Osteoblast (primary cell): ENCODE results near the gene TCF19. TPM values are rescaled to one million over a fixed set of nuclear protein-coding genes. Genes with fewer than 3 reads are reported as not detected.

Source experiments
- DNase-seq: peaks from one replicate; pipeline ENCODE4 v3.0.0; 2011; ENCODE audit warnings: low spot score, mixed read lengths; ENCODE audit not compliant: insufficient read length; ENCODE audit errors: missing footprints
- H2AFZ ChIP-seq: 2 replicates; pipeline ENCODE4 v1.6.0; 2011; ENCODE audit warnings: mild to moderate bottlenecking, low read length
- H3K27ac ChIP-seq: 2 replicates; pipeline ENCODE4 v1.5.1; 2011; ENCODE audit warnings: mild to moderate bottlenecking, low read depth, low read length, moderate library complexity
- H3K27me3 ChIP-seq: 2 replicates; pipeline ENCODE4 v1.6.0; 2012; ENCODE audit warnings: mild to moderate bottlenecking, control low read depth, inconsistent platforms, low read length, moderate library complexity; ENCODE audit not compliant: insufficient read depth
- H3K36me3 ChIP-seq: 2 replicates; pipeline ENCODE4 v1.5.1; 2011; ENCODE audit warnings: mild to moderate bottlenecking, low read length, control low read depth, moderate library complexity; ENCODE audit not compliant: insufficient read depth
- H3K4me1 ChIP-seq: 2 replicates; pipeline ENCODE4 v1.5.1; 2011; ENCODE audit warnings: mild to moderate bottlenecking, low read length, control low read depth, moderate library complexity; ENCODE audit not compliant: insufficient read depth
- H3K4me2 ChIP-seq: 2 replicates; pipeline ENCODE4 v1.6.0; 2011; ENCODE audit warnings: mild to moderate bottlenecking, low read length; ENCODE audit not compliant: insufficient read depth
- H3K4me3 ChIP-seq: fragments of 200-600 bp; sonication (generic); 3 replicates; pipeline ENCODE4 v1.5.1; 2012; ENCODE audit warnings: mild to moderate bottlenecking, low read length, inconsistent platforms; ENCODE audit not compliant: insufficient read depth
- H3K79me2 ChIP-seq: 2 replicates; pipeline ENCODE4 v1.6.0; 2012; ENCODE audit warnings: mild to moderate bottlenecking, low read length, control low read depth, inconsistent platforms; ENCODE audit not compliant: insufficient read depth
- H3K9me3 ChIP-seq: 2 replicates; pipeline ENCODE4 v1.5.1; 2011; ENCODE audit warnings: low read depth, low read length, control low read depth
- H4K20me1 ChIP-seq: 2 replicates; pipeline ENCODE4 v1.6.0; 2012; ENCODE audit warnings: mild to moderate bottlenecking, low read length, control low read depth; ENCODE audit not compliant: insufficient read depth
- total RNA-seq: library from RNA; depleted of rRNA; stranded (reverse); fragments of >200 nt; gene quantifications from 2 replicates; pipeline ENCODE4 v1.2.3, GENCODE V29; 2012
- TF ChIP-seq, protein P1 (sequence below): IDR thresholded peaks from 2 replicates; pipeline ENCODE4 v1.5.1; 2011; ENCODE audit warnings: mild to moderate bottlenecking, low read depth, low read length, moderate library complexity; ENCODE audit errors: extremely low read depth

TCF19 gene
- total RNA-seq, 1 donor: 5.8 TPM

DNA sequence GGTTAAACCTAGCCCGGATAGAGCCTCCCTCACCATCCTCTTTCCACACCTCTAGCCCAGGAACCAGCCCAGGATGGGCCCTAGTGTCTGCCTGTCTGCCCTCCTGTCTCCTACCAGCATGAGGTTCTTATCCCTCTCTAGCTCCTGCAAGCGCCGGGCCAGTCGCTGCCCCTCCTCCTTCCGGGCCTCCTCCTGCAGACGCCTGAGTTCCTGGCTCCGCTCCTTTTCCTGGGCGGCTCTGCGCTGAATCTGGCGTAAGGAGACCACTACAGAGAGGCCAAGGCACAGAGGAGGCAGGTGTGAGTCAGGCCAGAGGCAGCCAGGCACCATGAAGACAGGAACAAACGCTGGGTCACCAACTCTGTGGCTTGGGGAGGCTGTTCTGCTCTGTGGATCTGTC, 15.2 kb upstream of the TCF19 start:
- no peak overlapping the region for H2AFZ ChIP-seq
- no peak overlapping the region for H3K4me3 ChIP-seq
- no peaks in the 10 kb centered on the region for H3K27me3 ChIP-seq
- H4K20me1 ChIP-seq: no peaks in the 10 kb centered on the region
- H3K4me1 ChIP-seq: peaks cover 3% of the 10 kb centered on the region
- DNase-seq: peak; percentile 88
- H3K79me2 ChIP-seq: no peaks in the 10 kb centered on the region
- H3K27ac ChIP-seq: no peak overlapping the region
- peaks cover 11% of the 10 kb centered on the region for H3K36me3 ChIP-seq
- no peaks in the 10 kb centered on the region for H3K9me3 ChIP-seq
- no peak overlapping the region for H3K4me2 ChIP-seq
- TF ChIP-seq, protein P1, sequence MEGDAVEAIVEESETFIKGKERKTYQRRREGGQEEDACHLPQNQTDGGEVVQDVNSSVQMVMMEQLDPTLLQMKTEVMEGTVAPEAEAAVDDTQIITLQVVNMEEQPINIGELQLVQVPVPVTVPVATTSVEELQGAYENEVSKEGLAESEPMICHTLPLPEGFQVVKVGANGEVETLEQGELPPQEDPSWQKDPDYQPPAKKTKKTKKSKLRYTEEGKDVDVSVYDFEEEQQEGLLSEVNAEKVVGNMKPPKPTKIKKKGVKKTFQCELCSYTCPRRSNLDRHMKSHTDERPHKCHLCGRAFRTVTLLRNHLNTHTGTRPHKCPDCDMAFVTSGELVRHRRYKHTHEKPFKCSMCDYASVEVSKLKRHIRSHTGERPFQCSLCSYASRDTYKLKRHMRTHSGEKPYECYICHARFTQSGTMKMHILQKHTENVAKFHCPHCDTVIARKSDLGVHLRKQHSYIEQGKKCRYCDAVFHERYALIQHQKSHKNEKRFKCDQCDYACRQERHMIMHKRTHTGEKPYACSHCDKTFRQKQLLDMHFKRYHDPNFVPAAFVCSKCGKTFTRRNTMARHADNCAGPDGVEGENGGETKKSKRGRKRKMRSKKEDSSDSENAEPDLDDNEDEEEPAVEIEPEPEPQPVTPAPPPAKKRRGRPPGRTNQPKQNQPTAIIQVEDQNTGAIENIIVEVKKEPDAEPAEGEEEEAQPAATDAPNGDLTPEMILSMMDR: no peak

- Histone ChIP-seq H2AFZ (no peak overlapping the region), H3K4me1 (peaks cover under 1% of the 10 kb centered on the region), H3K4me3 (no peak overlapping the region), H4K20me1 (no peaks in the 10 kb centered on the region), H3K27me3 (no peaks in the 10 kb centered on the region), H3K9me3 (no peaks in the 10 kb centered on the region), H3K79me2 (no peaks in the 10 kb centered on the region), H3K4me2 (no peak overlapping the region), H3K27ac (no peak overlapping the region), H3K36me3 (peaks cover 12% of the 10 kb centered on the region)
- TF ChIP-seq, protein P1: no peak
- no peak for DNase-seq
These were observed 14.0 kb upstream of the TCF19 start for GRCh38 chr6:31144296-31144969.

DNA sequence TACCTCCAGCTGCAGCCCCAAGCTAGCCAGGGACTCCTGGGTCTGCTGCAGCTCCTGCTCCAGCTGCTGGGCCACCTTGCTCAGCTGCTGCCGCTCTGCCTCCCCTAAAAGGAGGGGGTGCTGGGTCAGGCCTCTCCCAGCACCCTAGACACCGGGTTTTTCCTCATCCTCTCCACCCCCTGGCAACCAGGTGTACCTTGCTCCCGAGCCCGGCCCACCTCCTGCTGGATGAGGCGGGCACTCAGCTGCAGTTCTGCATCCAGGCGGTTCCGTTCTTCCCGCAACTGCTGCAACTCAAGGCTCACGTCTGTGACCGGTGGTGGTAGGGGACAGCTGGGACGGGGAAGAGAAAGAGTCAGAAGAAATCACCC, 13.4 kb upstream of the TCF19 start:
- no peak overlapping the region for H2AFZ ChIP-seq
- H3K27me3 ChIP-seq: no peaks in the 10 kb centered on the region
- H3K9me3 ChIP-seq: no peaks in the 10 kb centered on the region
- H3K4me3 ChIP-seq: no peak overlapping the region
- DNase-seq: no peak
- H3K4me2 ChIP-seq: no peak overlapping the region
- H3K4me1 ChIP-seq: no peaks in the 10 kb centered on the region
- no peaks in the 10 kb centered on the region for H3K79me2 ChIP-seq
- no peaks in the 10 kb centered on the region for H4K20me1 ChIP-seq
- peaks cover 18% of the 10 kb centered on the region for H3K36me3 ChIP-seq
- no peak overlapping the region for H3K27ac ChIP-seq
- TF ChIP-seq, protein P1: no peak

GRCh38 chr6:31145386-31145785, 13.0 kb upstream of the TCF19 start:
- TF ChIP-seq, protein P1: no peak
- no peak for DNase-seq

More at GRCh38 chr6:31145386-31145785, 13.0 kb upstream of the TCF19 start:
- Histone ChIP-seq H2AFZ (no peak overlapping the region), H3K27ac (no peak overlapping the region), H4K20me1 (no peaks in the 10 kb centered on the region), H3K9me3 (no peaks in the 10 kb centered on the region), H3K4me2 (no peak overlapping the region), H3K79me2 (no peaks in the 10 kb centered on the region), H3K4me3 (no peak overlapping the region), H3K4me1 (no peaks in the 10 kb centered on the region), H3K36me3 (peaks cover 21% of the 10 kb centered on the region), H3K27me3 (no peaks in the 10 kb centered on the region)
